HK-2 (cell line): Measurements from ENCODE around the gene SAFB.
"Not testable (repeated sequence)": the region's sequence is repeated elsewhere in the genome, so short reads cannot be mapped to it uniquely, and the experiment has no call there.

Source experiments
- DNase-seq: peaks from one replicate; pipeline ENCODE4 v3.0.0-alpha.2; 2018; ENCODE audit not compliant: unreplicated experiment

Gene SAFB

GRCh38 chr19:5697022-5697889, 74.4 kb downstream of the SAFB start:
- no peak for DNase-seq

DNA sequence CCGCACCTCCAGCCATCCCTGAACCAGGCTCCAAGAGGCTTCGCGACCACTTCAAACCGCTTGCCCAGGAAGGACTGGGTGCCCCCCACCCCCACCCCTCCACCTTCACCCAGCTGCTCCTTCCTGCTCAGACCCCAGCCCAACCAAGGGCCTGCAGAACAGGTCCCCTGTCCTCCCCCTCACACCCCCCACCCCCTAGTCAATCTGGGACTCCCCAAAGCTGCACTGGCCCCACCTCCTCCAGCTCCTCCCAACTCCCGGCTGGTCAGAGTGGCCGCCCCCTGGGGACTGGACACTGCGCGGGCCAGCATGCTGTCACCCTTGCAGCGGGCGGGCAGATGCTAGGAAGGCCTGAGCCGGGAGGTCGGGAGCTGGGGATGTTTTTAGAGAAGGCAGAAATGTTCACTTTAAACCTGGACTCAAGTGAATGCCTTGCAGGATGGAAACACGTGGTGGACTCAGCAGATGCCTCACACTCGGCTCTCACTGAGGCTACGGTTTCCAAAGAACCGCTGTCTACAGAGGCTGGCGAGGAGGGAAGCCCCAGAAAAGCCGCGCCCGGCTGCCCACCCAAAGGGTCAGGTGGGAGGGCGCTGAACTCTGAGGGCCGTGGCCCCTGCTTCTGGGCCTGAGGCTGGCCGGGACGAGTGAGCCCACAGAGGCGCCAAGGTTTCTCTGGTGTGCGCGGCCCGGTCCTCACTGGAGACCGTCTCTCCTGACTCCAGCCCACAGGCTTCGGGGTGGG, 75.2 kb downstream of the SAFB start:
- DNase-seq, result no peak

DNA sequence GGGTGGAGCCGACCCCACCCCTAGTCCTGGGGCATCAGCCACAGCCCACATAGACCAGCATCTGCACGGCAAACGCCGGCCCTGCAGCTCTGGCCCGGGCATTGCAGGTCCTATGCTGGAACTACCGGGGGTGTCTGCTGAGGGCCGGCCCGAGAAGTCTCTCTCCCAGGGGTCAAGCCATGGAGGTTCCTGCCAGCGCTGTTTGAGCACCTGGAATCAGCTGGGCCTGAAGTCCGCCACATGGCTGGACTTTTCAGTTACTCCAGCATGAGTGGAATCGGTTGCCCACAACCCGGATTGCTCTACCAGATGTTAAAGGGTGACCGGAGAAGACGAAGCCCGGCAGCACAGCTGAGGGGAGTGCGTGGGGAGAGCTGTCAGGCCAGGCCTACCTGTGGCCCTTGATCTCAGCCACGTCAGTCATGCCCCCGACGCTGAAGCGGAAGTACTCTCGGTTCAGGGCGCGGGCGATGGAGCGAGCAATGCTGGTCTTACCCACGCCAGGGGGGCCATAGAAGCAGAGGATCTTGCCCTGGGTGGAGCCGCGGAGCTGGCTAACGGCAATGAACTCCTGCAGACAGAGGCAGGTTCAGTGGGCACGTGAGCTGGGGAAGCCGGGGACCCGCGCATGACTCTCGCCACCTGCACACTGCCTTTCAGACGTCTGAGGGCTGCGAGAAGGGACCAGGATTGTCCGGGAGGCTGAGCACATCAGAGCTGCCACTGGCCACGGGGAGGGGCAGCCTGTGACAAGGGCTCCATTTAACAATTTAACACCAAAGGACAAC, 75.9 kb downstream of the SAFB start:
- no peak for DNase-seq

- DNase-seq, result no peak
Observed at GRCh38 chr19:5700455-5701092, 77.7 kb downstream of the SAFB start.

GRCh38 chr19:5702053-5702410, 79.1 kb downstream of the SAFB start:
- DNase-seq, result not testable (repeated sequence)

- no peak for DNase-seq
Observed at GRCh38 chr19:5703819-5704818, 81.2 kb downstream of the SAFB start.

- DNase-seq, result no peak
Observed at GRCh38 chr19:5705552-5705951, 82.7 kb downstream of the SAFB start.

- no peak for DNase-seq
Observed at GRCh38 chr19:5706876-5707573, 84.1 kb downstream of the SAFB start.

DNA sequence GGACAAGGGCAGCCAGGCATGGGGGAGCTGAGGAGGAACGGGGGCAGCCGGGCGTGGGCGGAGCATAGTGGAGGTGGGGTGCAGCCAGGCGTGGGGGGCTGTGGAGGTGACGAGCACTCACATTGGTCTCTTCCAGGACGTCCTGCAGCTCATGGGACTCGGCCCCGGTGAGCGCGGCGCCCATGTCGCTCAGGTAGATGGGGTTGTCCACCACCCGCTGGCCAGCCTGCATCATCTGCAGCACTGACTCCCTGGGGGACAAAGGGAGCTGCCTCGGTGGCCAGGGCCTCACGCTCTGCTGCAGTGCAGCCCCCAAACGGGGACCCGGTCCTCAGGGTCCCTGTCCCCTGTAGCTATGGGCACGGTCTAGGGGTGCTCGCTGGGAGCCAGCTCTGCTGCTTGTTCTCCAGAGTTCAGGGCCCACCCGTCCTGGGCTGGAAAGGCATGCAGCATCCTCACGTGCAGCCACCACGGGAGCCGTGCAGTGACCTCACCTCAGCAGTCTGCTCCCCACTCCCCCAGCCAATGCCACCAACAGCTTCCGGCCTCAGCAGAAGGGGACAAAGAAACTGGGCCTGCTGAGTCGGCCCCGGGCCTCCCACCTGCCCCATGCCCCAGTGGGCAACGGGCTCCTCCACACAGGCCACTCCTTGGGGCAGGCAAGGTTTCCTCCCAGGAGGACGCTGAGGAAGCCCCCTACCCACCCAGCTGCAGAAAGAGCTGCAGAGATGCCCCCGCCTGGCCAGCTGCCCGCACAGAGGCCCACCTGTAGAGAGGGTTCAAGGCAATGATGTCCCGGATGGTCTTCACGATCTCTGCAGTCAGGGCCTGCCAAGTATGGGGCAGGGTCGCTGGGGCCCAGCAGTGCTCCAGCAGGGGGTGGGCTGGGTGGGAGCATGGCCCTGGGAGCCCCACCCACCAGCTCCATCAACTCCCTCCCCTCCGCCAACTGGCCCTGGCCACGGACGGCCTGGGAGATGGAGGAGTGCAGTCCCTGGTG, 85.0 kb downstream of the SAFB start:
- no peak for DNase-seq

- DNase-seq, result no peak
Observed at GRCh38 chr19:5711025-5711424, 88.1 kb downstream of the SAFB start.

GRCh38 chr19:5711713-5712161, 88.9 kb downstream of the SAFB start:
- DNase-seq, result no peak

GRCh38 chr19:5713228-5713627, 90.3 kb downstream of the SAFB start:
- no peak for DNase-seq

- no peak for DNase-seq
Observed at GRCh38 chr19:5714816-5715215, 91.9 kb downstream of the SAFB start.

DNA sequence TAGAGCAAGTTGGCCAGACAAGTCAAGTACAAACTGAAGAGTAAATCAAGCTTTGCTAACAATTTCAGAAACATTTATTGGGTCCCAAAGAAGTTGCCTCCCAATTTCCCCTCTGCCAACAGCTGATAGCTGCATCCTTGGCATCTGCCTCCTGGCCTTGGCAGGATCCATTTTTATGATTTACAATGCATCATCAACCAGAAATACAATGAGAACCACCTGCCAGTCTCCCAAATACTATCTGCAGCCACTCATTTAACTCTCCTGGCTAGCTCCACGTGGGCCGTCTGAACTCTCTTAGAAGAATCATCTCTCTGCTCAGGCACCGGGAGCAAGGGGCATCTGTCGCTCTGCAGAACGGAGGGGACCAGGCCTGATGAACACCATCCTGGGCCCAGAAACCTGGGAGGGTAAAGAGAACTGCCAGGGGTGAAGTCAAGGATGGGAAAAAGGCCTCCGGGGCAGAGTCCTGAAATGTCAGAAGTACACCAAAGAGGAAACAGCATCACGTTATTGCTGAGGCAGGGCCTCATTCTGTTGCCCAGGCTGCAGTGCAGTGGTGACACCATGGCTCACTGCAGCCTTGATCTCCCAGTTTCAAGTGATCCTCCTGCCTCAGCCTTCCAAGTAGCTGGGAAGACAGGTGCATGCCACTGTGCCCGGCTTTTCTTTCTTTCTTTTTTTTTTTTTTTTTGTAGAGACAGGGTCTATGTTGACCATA, 94.5 kb downstream of the SAFB start:
- DNase-seq, result no peak
